ENCODE results near the gene ACSL6. TPM values are rescaled to one million over a fixed set of nuclear protein-coding genes. Genes with fewer than 3 reads are reported as not detected.

Gene ACSL6
- total RNA-seq, 2 experiments from 2014 or later, result 20.8 to 21.5 TPM

- Mint-ChIP-seq H3K4me3 (no peak overlapping the region), H3K4me1 (ENCODE audit: low read depth) (no peaks in the 10 kb centered on the region), H3K27me3 (ENCODE audit: low read depth) (peaks cover 9% of the 10 kb centered on the region), H3K9me3 (ENCODE audit: insufficient read depth) (peaks cover 12% of the 10 kb centered on the region), H3K36me3 (ENCODE audit: low read depth) (peaks cover 15% of the 10 kb centered on the region), H3K27ac (no peak overlapping the region)
- DNase-seq (no peak), ATAC-seq (no peak)
- ChIA-PET POLR2A (no interaction called here), CTCF (interaction anchor here (1.2 kb wide), 1 partner anchor 444 kb away, joined by 4 read pairs; no protein-coding TSS in a partner anchor)
Observed at GRCh38 chr5:132033122-132033521, 21.7 kb upstream of the ACSL6 start.

DNA sequence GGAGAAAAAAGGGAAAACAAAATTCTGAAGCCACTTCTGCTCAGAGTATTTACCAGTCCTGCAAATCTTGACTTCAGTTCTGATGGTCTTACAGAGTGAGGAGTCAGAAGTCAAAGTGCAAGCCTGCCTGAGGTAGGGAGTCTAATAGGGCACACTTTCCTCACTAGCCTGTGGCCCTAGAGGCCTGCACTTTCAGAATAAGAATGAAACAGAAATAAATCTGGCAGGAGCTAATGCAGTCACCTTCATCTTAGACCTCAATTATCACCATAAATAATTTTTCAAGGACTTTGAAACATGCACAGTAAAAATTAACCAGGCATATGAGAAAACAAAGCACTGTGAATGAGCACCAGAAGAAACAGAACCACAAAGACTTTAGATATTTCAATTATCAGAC is 20.7 kb upstream of the ACSL6 start:
- CTCF ChIA-PET, result interaction anchor here (1.2 kb wide), 1 partner anchor 443 kb away, joined by 4 read pairs; no protein-coding TSS in a partner anchor
- POLR2A ChIA-PET, result no interaction called here
- peaks cover 6% of the 10 kb centered on the region for H3K27me3 Mint-ChIP-seq (ENCODE audit: low read depth)
- ATAC-seq (no peak), DNase-seq (no peak)
- peaks cover 15% of the 10 kb centered on the region for H3K36me3 Mint-ChIP-seq (ENCODE audit: low read depth)
- H3K4me3 Mint-ChIP-seq, result no peak overlapping the region
- peaks cover 12% of the 10 kb centered on the region for H3K9me3 Mint-ChIP-seq (ENCODE audit: insufficient read depth)
- H3K4me1 Mint-ChIP-seq (ENCODE audit: low read depth), result no peaks in the 10 kb centered on the region
- H3K27ac Mint-ChIP-seq, result no peak overlapping the region

- H3K9me3 Mint-ChIP-seq (ENCODE audit: insufficient read depth), result peaks cover 12% of the 10 kb centered on the region
- no peak for DNase-seq
- peaks cover 6% of the 10 kb centered on the region for H3K27me3 Mint-ChIP-seq (ENCODE audit: low read depth)
- H3K4me1 Mint-ChIP-seq (ENCODE audit: low read depth), result no peaks in the 10 kb centered on the region
- peaks cover 15% of the 10 kb centered on the region for H3K36me3 Mint-ChIP-seq (ENCODE audit: low read depth)
- no peak overlapping the region for H3K4me3 Mint-ChIP-seq
- no peak overlapping the region for H3K27ac Mint-ChIP-seq
- POLR2A ChIA-PET, result no interaction called here
- CTCF ChIA-PET, result no interaction called here
- no peak for ATAC-seq
Observed at GRCh38 chr5:132030610-132031009, 19.2 kb upstream of the ACSL6 start.

DNA sequence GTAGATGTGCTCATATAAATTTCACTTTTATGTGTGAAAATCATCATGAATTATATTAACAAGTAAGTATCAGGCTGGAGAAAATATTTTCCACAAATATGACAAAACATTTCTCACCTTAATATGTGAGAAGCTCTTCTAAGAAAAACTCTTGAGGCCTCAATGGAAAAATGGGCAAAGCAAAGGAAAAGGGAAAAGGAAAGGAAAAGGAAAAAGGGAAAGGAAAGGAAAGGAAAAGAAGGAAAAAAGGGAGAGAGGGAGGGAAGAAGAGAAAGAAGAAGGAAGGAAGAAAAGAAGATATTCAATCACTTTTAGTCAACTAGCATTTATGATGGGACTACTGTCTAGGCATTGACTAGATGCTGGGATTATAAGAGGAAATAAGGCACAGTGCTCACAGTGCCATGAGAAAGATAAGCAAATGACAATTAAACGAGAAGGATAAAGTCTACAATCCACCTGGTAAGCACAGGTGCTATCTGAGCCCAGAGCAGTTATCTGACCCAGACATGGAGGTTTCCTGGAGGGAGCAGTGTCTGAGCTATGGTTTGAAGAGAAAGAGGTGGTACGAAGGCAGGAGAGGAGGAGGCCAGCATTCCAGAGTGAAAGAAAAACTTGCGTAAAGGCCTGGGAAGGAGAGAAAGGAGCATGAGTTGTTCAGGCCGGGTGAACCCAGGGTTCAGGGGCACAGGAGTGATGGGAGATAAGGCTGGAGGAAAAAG is 18.3 kb upstream of the ACSL6 start:
- no peak for ATAC-seq
- no peak overlapping the region for H3K27ac Mint-ChIP-seq
- ChIA-PET CTCF (interaction anchor here (0.6 kb wide), 1 partner anchor 732 kb away, joined by 3 read pairs; no protein-coding TSS in a partner anchor), POLR2A (no interaction called here)
- peaks cover 6% of the 10 kb centered on the region for H3K27me3 Mint-ChIP-seq (ENCODE audit: low read depth)
- no peaks in the 10 kb centered on the region for H3K4me1 Mint-ChIP-seq (ENCODE audit: low read depth)
- H3K9me3 Mint-ChIP-seq (ENCODE audit: insufficient read depth), result peaks cover 12% of the 10 kb centered on the region
- DNase-seq, result no peak
- H3K36me3 Mint-ChIP-seq (ENCODE audit: low read depth), result peaks cover 15% of the 10 kb centered on the region
- no peak overlapping the region for H3K4me3 Mint-ChIP-seq

GRCh38 chr5:132027027-132027426 is 15.6 kb upstream of the ACSL6 start:
- no peaks in the 10 kb centered on the region for H3K9me3 Mint-ChIP-seq (ENCODE audit: insufficient read depth)
- H3K36me3 Mint-ChIP-seq (ENCODE audit: low read depth), result peaks cover 5% of the 10 kb centered on the region
- no peak overlapping the region for H3K27ac Mint-ChIP-seq
- H3K4me3 Mint-ChIP-seq, result peak overlapping the region; percentile 32
- DNase-seq, result peak; percentile 24
- POLR2A ChIA-PET, result no interaction called here
- H3K4me1 Mint-ChIP-seq (ENCODE audit: low read depth), result peaks cover 15% of the 10 kb centered on the region
- CTCF ChIA-PET, result interaction anchor here (1.0 kb wide), 1 partner anchor 19 kb away, joined by 3 read pairs; no protein-coding TSS in a partner anchor
- H3K27me3 Mint-ChIP-seq (ENCODE audit: low read depth), result peaks cover 9% of the 10 kb centered on the region
- peak; percentile 35 for ATAC-seq

- ChIA-PET CTCF (no interaction called here), POLR2A (no interaction called here)
- DNase-seq (peak; percentile 80), ATAC-seq (peak; percentile 86)
- peaks cover 5% of the 10 kb centered on the region for H3K36me3 Mint-ChIP-seq (ENCODE audit: low read depth)
- H3K27ac Mint-ChIP-seq, result no peak overlapping the region
- H3K9me3 Mint-ChIP-seq (ENCODE audit: insufficient read depth), result no peaks in the 10 kb centered on the region
- peaks cover 9% of the 10 kb centered on the region for H3K27me3 Mint-ChIP-seq (ENCODE audit: low read depth)
- H3K4me3 Mint-ChIP-seq, result no peak overlapping the region
- H3K4me1 Mint-ChIP-seq (ENCODE audit: low read depth), result peaks cover 19% of the 10 kb centered on the region
Observed at GRCh38 chr5:132026516-132027008, 15.1 kb upstream of the ACSL6 start.

GRCh38 chr5:132025403-132025971 is 14.0 kb upstream of the ACSL6 start:
- H3K27ac Mint-ChIP-seq, result no peak overlapping the region
- H3K9me3 Mint-ChIP-seq (ENCODE audit: insufficient read depth), result no peaks in the 10 kb centered on the region

GRCh38 chr5:132024789-132025402 is 13.4 kb upstream of the ACSL6 start:
- H3K4me3 Mint-ChIP-seq, result no peak overlapping the region
- ChIA-PET CTCF (interaction anchor here (1.0 to 1.6 kb wide), 2 partner anchors 25 to 38 kb away, joined by 3 to 5 read pairs; no protein-coding TSS in a partner anchor), POLR2A (interaction anchor here (0.7 kb wide), 1 partner anchor 49 kb away, joined by 3 read pairs; no protein-coding TSS in a partner anchor)
- H3K4me1 Mint-ChIP-seq (ENCODE audit: low read depth), result peaks cover 32% of the 10 kb centered on the region
- H3K9me3 Mint-ChIP-seq (ENCODE audit: insufficient read depth), result no peaks in the 10 kb centered on the region
- ATAC-seq (no peak), DNase-seq (peak; percentile 26)
- peaks cover 8% of the 10 kb centered on the region for H3K36me3 Mint-ChIP-seq (ENCODE audit: low read depth)
- no peak overlapping the region for H3K27ac Mint-ChIP-seq
- peaks cover 9% of the 10 kb centered on the region for H3K27me3 Mint-ChIP-seq (ENCODE audit: low read depth)

More at GRCh38 chr5:132025403-132025971, 14.0 kb upstream of the ACSL6 start:
- POLR2A ChIA-PET, result interaction anchor here (0.7 kb wide), 1 partner anchor 49 kb away, joined by 3 read pairs; no protein-coding TSS in a partner anchor
- peaks cover 9% of the 10 kb centered on the region for H3K27me3 Mint-ChIP-seq (ENCODE audit: low read depth)
- H3K36me3 Mint-ChIP-seq (ENCODE audit: low read depth), result peaks cover 8% of the 10 kb centered on the region
- ATAC-seq (no peak), DNase-seq (no peak)
- no peak overlapping the region for H3K4me3 Mint-ChIP-seq
- CTCF ChIA-PET, result interaction anchor here (1.0 to 1.6 kb wide), 2 partner anchors 24 to 38 kb away, joined by 3 to 5 read pairs; no protein-coding TSS in a partner anchor
- peaks cover 26% of the 10 kb centered on the region for H3K4me1 Mint-ChIP-seq (ENCODE audit: low read depth)

DNA sequence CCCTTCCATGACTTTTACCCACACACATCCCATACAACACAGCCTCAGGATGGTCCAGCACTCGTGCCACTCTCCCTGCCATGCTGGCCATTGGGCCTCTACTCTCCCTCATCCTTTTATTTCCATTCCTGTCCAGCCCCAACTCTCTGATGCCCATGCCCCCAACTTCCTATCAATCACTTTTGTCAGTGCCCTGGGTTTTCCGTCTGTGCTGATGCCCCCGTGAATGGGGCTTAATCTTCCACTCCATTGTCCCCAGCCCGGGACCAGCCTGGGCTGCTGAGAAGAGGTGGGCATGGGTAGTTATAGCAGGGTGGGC is 12.6 kb upstream of the ACSL6 start:
- H3K36me3 Mint-ChIP-seq (ENCODE audit: low read depth), result peaks cover 8% of the 10 kb centered on the region
- H3K27me3 Mint-ChIP-seq (ENCODE audit: low read depth), result peaks cover 9% of the 10 kb centered on the region
- no peak for ATAC-seq
- POLR2A ChIA-PET, result no interaction called here
- no peak for DNase-seq
- no peaks in the 10 kb centered on the region for H3K9me3 Mint-ChIP-seq (ENCODE audit: insufficient read depth)
- CTCF ChIA-PET, result interaction anchor here (1.2 to 1.3 kb wide), 2 partner anchors 16 to 435 kb away, joined by 3 read pairs; no protein-coding TSS in a partner anchor
- no peak overlapping the region for H3K27ac Mint-ChIP-seq
- H3K4me3 Mint-ChIP-seq, result no peak overlapping the region
- peaks cover 38% of the 10 kb centered on the region for H3K4me1 Mint-ChIP-seq (ENCODE audit: low read depth)

DNA sequence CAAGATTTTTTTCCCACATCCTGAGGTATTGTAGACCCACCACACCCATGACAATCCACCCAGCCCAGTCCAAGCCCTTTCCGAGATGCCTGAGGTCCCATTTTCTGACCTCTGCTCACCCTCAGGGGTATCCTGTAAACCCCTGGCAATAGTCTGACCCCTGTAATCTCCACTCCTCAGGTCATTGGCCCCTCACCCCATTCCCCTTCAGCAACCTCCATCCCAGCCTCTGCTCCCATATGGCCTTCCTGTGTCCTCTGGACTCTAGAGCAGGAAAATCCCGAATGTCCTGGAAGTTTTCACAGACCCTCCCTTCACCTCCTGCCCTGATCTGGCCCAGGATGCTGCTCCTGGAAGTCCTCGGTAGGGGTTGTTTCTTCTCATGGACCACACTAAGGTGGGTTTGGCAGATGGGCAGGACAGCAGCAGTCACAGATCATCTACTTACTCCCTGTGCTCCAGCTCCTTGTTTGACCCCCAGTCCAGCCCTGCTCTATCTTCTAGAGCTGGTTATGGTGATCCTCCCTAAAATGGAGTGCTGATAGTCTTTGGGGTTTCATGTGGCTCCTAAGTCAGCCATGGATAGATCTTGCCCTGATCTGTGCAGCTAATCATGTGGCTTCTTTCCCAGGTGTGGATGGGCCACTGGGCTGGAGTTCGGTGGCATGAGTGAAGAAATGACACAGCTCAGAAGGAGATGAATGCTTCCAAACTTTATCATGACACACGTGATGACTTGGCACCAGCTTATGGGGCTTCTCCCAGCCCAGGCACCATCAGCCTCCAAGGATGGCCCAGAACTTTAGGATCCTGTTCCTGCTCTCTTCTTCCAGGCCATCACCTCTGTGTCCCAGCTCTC is 12.0 kb upstream of the ACSL6 start:
- Mint-ChIP-seq H3K4me3 (no peak overlapping the region), H3K4me1 (ENCODE audit: low read depth) (peaks cover 43% of the 10 kb centered on the region), H3K27ac (peak overlapping the region; percentile 11), H3K36me3 (ENCODE audit: low read depth) (peaks cover 8% of the 10 kb centered on the region), H3K27me3 (ENCODE audit: low read depth) (peaks cover 10% of the 10 kb centered on the region), H3K9me3 (ENCODE audit: insufficient read depth) (no peaks in the 10 kb centered on the region)
- ChIA-PET POLR2A (interaction anchor here (0.6 kb wide), 2 partner anchors 770 to 1154 kb away, joined by 4 read pairs; no protein-coding TSS in a partner anchor), CTCF (interaction anchor here (1.0 to 1.3 kb wide), 3 partner anchors 16 to 434 kb away, joined by 3 to 4 read pairs (median 3); no protein-coding TSS in a partner anchor)
- DNase-seq (peak; percentile 19), ATAC-seq (no peak)

DNA sequence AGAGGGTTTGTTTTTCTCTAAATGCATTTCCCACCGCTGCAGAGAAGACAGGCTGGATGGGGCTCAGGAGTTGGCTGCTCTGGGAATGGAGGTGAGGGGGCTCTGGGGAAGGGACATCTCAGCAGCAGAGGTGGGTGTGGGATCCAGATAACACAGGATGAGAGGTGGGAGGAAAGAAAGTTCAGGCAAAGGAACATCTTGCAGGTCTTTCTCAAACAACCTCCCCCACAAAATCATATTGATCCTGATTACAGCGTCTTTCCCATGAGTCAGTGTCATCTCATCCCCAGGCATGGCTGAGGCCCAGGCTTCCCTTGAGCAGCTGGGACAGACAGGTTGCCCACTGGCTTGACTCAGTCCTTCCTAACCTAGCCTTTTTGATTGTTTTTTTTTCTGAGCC is 11.3 kb upstream of the ACSL6 start:
- peak overlapping the region; percentile 58 for H3K27ac Mint-ChIP-seq
- CTCF ChIA-PET, result interaction anchor here (1.0 kb wide), 1 partner anchor 40 kb away, joined by 4 read pairs; no protein-coding TSS in a partner anchor
- peaks cover 4% of the 10 kb centered on the region for H3K36me3 Mint-ChIP-seq (ENCODE audit: low read depth)
- H3K9me3 Mint-ChIP-seq (ENCODE audit: insufficient read depth), result no peaks in the 10 kb centered on the region
- peaks cover 14% of the 10 kb centered on the region for H3K27me3 Mint-ChIP-seq (ENCODE audit: low read depth)
- peaks cover 50% of the 10 kb centered on the region for H3K4me1 Mint-ChIP-seq (ENCODE audit: low read depth)
- no peak overlapping the region for H3K4me3 Mint-ChIP-seq
- no peak for ATAC-seq
- POLR2A ChIA-PET, result no interaction called here
- peak; percentile 19 for DNase-seq

All from activated CD8-positive, alpha-beta T cell treated with anti-CD3 and anti-CD28 coated beads, Interleukin-2, amount 10 ng/mL, durations not matched to agents 7 days and 5 days (primary cell).